ENCODE measurements around the gene SEPHS2.

DNA sequence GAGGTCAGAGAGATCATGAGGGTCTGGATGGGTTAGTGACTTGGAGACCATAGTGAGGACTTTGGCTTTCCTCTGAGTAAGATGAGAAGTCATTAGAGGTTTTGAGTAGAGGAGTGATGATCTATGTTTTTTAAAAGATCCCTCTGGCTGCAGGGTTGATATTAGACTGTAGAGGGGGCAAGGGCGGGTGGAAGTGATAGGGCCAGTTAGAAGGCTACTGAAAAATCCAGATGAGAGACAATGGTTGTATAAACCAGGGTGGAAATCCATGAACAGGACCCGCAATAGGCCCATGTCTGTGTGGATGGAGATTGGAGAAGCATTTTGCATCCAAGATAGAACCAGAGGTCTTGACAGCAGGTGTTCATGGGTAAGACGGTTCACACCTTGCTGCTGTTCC lies 36.7 kb upstream of the SEPHS2 start:
- TF ChIP-seq, protein P1, sequence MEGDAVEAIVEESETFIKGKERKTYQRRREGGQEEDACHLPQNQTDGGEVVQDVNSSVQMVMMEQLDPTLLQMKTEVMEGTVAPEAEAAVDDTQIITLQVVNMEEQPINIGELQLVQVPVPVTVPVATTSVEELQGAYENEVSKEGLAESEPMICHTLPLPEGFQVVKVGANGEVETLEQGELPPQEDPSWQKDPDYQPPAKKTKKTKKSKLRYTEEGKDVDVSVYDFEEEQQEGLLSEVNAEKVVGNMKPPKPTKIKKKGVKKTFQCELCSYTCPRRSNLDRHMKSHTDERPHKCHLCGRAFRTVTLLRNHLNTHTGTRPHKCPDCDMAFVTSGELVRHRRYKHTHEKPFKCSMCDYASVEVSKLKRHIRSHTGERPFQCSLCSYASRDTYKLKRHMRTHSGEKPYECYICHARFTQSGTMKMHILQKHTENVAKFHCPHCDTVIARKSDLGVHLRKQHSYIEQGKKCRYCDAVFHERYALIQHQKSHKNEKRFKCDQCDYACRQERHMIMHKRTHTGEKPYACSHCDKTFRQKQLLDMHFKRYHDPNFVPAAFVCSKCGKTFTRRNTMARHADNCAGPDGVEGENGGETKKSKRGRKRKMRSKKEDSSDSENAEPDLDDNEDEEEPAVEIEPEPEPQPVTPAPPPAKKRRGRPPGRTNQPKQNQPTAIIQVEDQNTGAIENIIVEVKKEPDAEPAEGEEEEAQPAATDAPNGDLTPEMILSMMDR (conservative IDR thresholded peaks at IDR 0.05 in 1 of 2, IDR thresholded peaks at IDR 0.05 in 1 of 2; ENCODE audit: extremely low read depth in 1 of 2, insufficient read depth in 1 of 2, low read depth in 1 of 2, low read length in 2 of 2), result peak in 1 of 2 donors; percentile 39
- no peak for TF ChIP-seq EZH2 (IDR thresholded peaks at IDR 0.05; ENCODE audit: borderline replicate concordance, low read length)
